ENCODE measurements around the gene MYCL.
A peak's percentile ranks its signal among the peaks of the same experiment; 100 is the strongest.

The MYCL gene

GRCh38 chr1:39901714-39902459, at the start of gene MYCL:
MYCL (minus strand) TSS chr1:39901917; CDS start chr1:39901434, 483 bp downstream.
- peak within 1 kb of the TSS; percentile 71 for H3K27ac ChIP-seq
- TF ChIP-seq CTCF (conservative IDR thresholded peaks at IDR 0.05) (peak; percentile 92), ZFX (IDR thresholded peaks at IDR 0.05) (no peak)

GRCh38 chr1:39949891-39950290, 48.2 kb upstream of the MYCL start:
- no peak for TF ChIP-seq CTCF (conservative IDR thresholded peaks at IDR 0.05)
- no peak for TF ChIP-seq ZFX (IDR thresholded peaks at IDR 0.05)
- no peak overlapping the region for H3K27ac ChIP-seq

GRCh38 chr1:39947260-39947659, 45.5 kb upstream of the MYCL start:
- H3K27ac ChIP-seq, result no peak overlapping the region
- TF ChIP-seq CTCF (conservative IDR thresholded peaks at IDR 0.05) (no peak), ZFX (IDR thresholded peaks at IDR 0.05) (no peak)

- H3K27ac ChIP-seq, result no peak overlapping the region
These were observed 44.5 kb upstream of the MYCL start for GRCh38 chr1:39946216-39946615.

GRCh38 chr1:39944410-39945112, 42.8 kb upstream of the MYCL start:
- TF ChIP-seq ZFX (IDR thresholded peaks at IDR 0.05) (no peak), CTCF (conservative IDR thresholded peaks at IDR 0.05) (no peak)

More at GRCh38 chr1:39946216-39946615, 44.5 kb upstream of the MYCL start:
- TF ChIP-seq ZFX (IDR thresholded peaks at IDR 0.05) (no peak), CTCF (conservative IDR thresholded peaks at IDR 0.05) (no peak)

GRCh38 chr1:39943471-39944290, 42.0 kb upstream of the MYCL start:
- no peak overlapping the region for H3K27ac ChIP-seq
- TF ChIP-seq CTCF (conservative IDR thresholded peaks at IDR 0.05), result no peak
- no peak for TF ChIP-seq ZFX (IDR thresholded peaks at IDR 0.05)

More at GRCh38 chr1:39944410-39945112, 42.8 kb upstream of the MYCL start:
- no peak overlapping the region for H3K27ac ChIP-seq

All from C4-2B (cell line).